Mucosa of stomach (tissue), 1 donor: Measurements from ENCODE around the gene ZC2HC1B.
"Not testable (repeated sequence)": the region's sequence is repeated elsewhere in the genome, so short reads cannot be mapped to it uniquely, and the experiment has no call there.

Experiments used
- H3K27me3 ChIP-seq: one replicate; pipeline ENCODE4 v1.7.0; 2013; ENCODE audit warnings: mild to moderate bottlenecking, low read length; ENCODE audit not compliant: control insufficient read depth, insufficient read depth
- H3K36me3 ChIP-seq: one replicate; pipeline ENCODE4 v1.7.0; 2013; ENCODE audit warnings: low read length; ENCODE audit not compliant: control insufficient read depth, insufficient read depth
- H3K4me1 ChIP-seq: one replicate; pipeline ENCODE4 v1.7.0; 2013; ENCODE audit warnings: mild to moderate bottlenecking, low read length; ENCODE audit not compliant: control insufficient read depth, insufficient read depth
- H3K4me3 ChIP-seq: one replicate; pipeline ENCODE4 v1.7.0; 2013; ENCODE audit warnings: low read length
- H3K9ac ChIP-seq: one replicate; pipeline ENCODE4 v1.7.0; 2013; ENCODE audit warnings: mild to moderate bottlenecking, low read length, moderate library complexity
- H3K9me3 ChIP-seq: one replicate; pipeline ENCODE4 v1.7.0; 2013; ENCODE audit warnings: mild to moderate bottlenecking, low read length, moderate library complexity; ENCODE audit not compliant: control insufficient read depth
- donor health status: Pancreatic carcinoma.

The ZC2HC1B gene

GRCh38 chr6:143843677-143843999, 20.6 kb upstream of the ZC2HC1B start:
- no peaks in the 10 kb centered on the region for H3K27me3 ChIP-seq
- no peaks in the 10 kb centered on the region for H3K9me3 ChIP-seq
- no peaks in the 10 kb centered on the region for H3K36me3 ChIP-seq
- peaks cover 12% of the 10 kb centered on the region for H3K4me1 ChIP-seq
- peak overlapping the region; percentile 92 for H3K4me3 ChIP-seq
- H3K9ac ChIP-seq: peak overlapping the region; percentile 99

GRCh38 chr6:143844006-143844405, 20.3 kb upstream of the ZC2HC1B start:
- Histone ChIP-seq H3K9me3 (no peaks in the 10 kb centered on the region), H3K4me3 (peak overlapping the region; percentile 92), H3K9ac (peak overlapping the region; percentile 99), H3K36me3 (no peaks in the 10 kb centered on the region), H3K27me3 (no peaks in the 10 kb centered on the region), H3K4me1 (peaks cover 8% of the 10 kb centered on the region)

GRCh38 chr6:143845033-143845432, 19.2 kb upstream of the ZC2HC1B start:
- no peaks in the 10 kb centered on the region for H3K27me3 ChIP-seq
- H3K4me3 ChIP-seq: no peak overlapping the region
- peaks cover 3% of the 10 kb centered on the region for H3K4me1 ChIP-seq
- no peaks in the 10 kb centered on the region for H3K36me3 ChIP-seq
- H3K9ac ChIP-seq: no peak overlapping the region
- H3K9me3 ChIP-seq: no peaks in the 10 kb centered on the region

- H3K9ac ChIP-seq, H3K27me3 ChIP-seq, H3K36me3 ChIP-seq, H3K4me3 ChIP-seq, H3K9me3 ChIP-seq, H3K4me1 ChIP-seq: not testable (repeated sequence)
These were observed 12.6 kb upstream of the ZC2HC1B start for GRCh38 chr6:143851706-143852105.

- not testable (repeated sequence) for H3K36me3 ChIP-seq, H3K4me1 ChIP-seq, H3K9ac ChIP-seq, H3K9me3 ChIP-seq, H3K27me3 ChIP-seq, H3K4me3 ChIP-seq
These were observed 9.2 kb upstream of the ZC2HC1B start for GRCh38 chr6:143855057-143855456.

- not testable (repeated sequence) for H3K36me3 ChIP-seq, H3K4me3 ChIP-seq, H3K9ac ChIP-seq, H3K27me3 ChIP-seq, H3K9me3 ChIP-seq, H3K4me1 ChIP-seq
These were observed 7.5 kb upstream of the ZC2HC1B start for GRCh38 chr6:143856762-143857161.

- H3K36me3 ChIP-seq: no peaks in the 10 kb centered on the region
These were observed 6.6 kb upstream of the ZC2HC1B start for GRCh38 chr6:143857651-143858050.

GRCh38 chr6:143859891-143860660, 4.2 kb upstream of the ZC2HC1B start:
- Histone ChIP-seq H3K9ac (no peak overlapping the region), H3K36me3 (no peaks in the 10 kb centered on the region), H3K4me3 (no peak overlapping the region), H3K4me1 (no peaks in the 10 kb centered on the region), H3K9me3 (no peaks in the 10 kb centered on the region), H3K27me3 (no peaks in the 10 kb centered on the region)

More at GRCh38 chr6:143857651-143858050, 6.6 kb upstream of the ZC2HC1B start:
- no peak overlapping the region for H3K4me3 ChIP-seq
- H3K4me1 ChIP-seq: no peaks in the 10 kb centered on the region
- H3K9me3 ChIP-seq: no peaks in the 10 kb centered on the region
- H3K9ac ChIP-seq: no peak overlapping the region
- H3K27me3 ChIP-seq: no peaks in the 10 kb centered on the region

- no peaks in the 10 kb centered on the region for H3K4me1 ChIP-seq
- H3K4me3 ChIP-seq: no peak overlapping the region
- H3K9me3 ChIP-seq: no peaks in the 10 kb centered on the region
- H3K36me3 ChIP-seq: no peaks in the 10 kb centered on the region
- no peaks in the 10 kb centered on the region for H3K27me3 ChIP-seq
- H3K9ac ChIP-seq: no peak overlapping the region
These were observed 503 bp upstream of the ZC2HC1B start for GRCh38 chr6:143863771-143864170.

GRCh38 chr6:143867236-143867635, 3.0 kb downstream of the ZC2HC1B start:
- no peaks in the 10 kb centered on the region for H3K36me3 ChIP-seq
- no peaks in the 10 kb centered on the region for H3K27me3 ChIP-seq
- no peak overlapping the region for H3K4me3 ChIP-seq
- H3K4me1 ChIP-seq: no peaks in the 10 kb centered on the region
- H3K9me3 ChIP-seq: no peaks in the 10 kb centered on the region
- H3K9ac ChIP-seq: no peak overlapping the region

GRCh38 chr6:143868808-143869207, 4.5 kb downstream of the ZC2HC1B start:
- H3K36me3 ChIP-seq, H3K4me3 ChIP-seq, H3K9ac ChIP-seq, H3K4me1 ChIP-seq, H3K27me3 ChIP-seq, H3K9me3 ChIP-seq: not testable (repeated sequence)

GRCh38 chr6:143871202-143871730, 7.0 kb downstream of the ZC2HC1B start:
- not testable (repeated sequence) for H3K9me3 ChIP-seq, H3K9ac ChIP-seq, H3K36me3 ChIP-seq, H3K4me3 ChIP-seq, H3K27me3 ChIP-seq, H3K4me1 ChIP-seq

- Histone ChIP-seq H3K27me3 (no peaks in the 10 kb centered on the region), H3K9ac (no peak overlapping the region), H3K4me1 (peaks cover 3% of the 10 kb centered on the region), H3K36me3 (no peaks in the 10 kb centered on the region), H3K4me3 (no peak overlapping the region), H3K9me3 (no peaks in the 10 kb centered on the region)
These were observed 7.9 kb downstream of the ZC2HC1B start for GRCh38 chr6:143872201-143872600.
